EL (cell line): ENCODE data around the gene MROH8.
"Not testable (repeated sequence)": the region's sequence is repeated elsewhere in the genome, so short reads cannot be mapped to it uniquely, and the experiment has no call there.

Experiments
- DNase-seq: peaks from one replicate; pipeline ENCODE4 v3.0.0-alpha.2; 2016

The MROH8 gene

GRCh38 chr20:37077009-37077408, 102.3 kb downstream of the MROH8 start:
- no peak for DNase-seq

- peak; percentile 13 for DNase-seq
Observed at GRCh38 chr20:37075932-37076685, 103.2 kb downstream of the MROH8 start.

DNA sequence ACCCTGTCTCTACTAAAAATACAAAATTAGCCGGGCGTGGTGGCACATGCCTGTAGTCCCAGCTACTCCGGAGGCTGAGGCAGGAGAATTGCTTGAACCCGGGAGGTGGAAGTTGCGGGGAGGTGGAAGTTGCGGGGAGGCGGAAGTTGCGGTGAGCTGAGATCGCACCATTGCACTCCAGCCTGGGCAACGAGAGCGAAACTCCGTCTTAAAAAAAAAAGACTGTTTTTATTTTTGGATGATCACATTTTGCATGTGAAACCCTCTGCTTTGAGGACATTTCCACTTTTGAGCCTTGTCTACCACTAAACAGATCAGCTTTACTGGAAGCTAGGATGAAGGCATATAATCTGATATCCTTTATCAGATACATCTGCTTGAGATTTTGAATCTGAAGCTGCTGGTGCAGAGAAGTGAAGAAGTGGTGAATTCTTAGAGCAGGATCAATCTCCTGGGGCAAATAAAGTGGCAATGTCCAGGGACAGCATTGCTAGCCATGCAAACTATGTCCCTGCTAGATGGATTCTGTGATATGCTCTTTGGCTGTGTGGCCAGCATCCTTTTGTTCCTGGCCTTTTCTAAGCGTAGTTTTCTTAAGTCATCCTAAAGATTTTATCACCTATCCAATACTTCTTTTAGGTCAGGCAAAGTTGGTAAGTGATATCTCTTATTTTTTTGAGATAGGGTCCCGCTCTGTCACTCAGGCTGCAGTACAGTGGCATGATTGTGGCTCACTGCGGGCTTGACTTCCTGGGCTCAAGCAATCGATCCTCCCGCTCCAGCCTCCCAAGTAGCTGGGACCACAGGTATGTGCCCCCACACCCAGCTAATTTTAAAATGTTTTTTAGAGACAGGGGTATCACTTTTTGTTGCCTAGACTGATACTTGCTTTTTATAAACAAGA, 106.8 kb downstream of the MROH8 start:
- DNase-seq = no peak

GRCh38 chr20:37071481-37071911, 107.9 kb downstream of the MROH8 start:
- peak; percentile 91 for DNase-seq

DNA sequence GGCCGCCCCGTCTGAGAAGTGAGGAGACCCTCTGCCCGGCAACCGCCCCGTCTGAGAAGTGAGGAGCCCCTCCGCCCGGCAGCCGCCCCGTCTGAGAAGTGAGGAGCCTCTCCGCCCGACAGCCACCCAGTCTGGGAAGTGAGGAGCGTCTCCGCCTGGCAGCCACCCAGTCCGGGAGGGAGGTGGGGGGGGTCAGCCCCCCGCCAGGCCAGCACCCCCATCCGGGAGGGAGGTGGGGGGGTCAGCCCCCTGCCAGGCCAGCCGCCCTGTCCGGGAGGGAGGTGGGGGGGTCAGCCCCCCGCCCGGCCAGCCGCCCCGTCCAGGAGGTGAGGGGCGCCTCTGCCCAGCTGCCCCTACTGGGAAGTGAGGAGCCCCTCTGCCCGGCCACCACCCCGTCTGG, 109.8 kb downstream of the MROH8 start:
- DNase-seq = not testable (repeated sequence)

GRCh38 chr20:37066168-37066567, 113.2 kb downstream of the MROH8 start:
- DNase-seq = no peak

DNA sequence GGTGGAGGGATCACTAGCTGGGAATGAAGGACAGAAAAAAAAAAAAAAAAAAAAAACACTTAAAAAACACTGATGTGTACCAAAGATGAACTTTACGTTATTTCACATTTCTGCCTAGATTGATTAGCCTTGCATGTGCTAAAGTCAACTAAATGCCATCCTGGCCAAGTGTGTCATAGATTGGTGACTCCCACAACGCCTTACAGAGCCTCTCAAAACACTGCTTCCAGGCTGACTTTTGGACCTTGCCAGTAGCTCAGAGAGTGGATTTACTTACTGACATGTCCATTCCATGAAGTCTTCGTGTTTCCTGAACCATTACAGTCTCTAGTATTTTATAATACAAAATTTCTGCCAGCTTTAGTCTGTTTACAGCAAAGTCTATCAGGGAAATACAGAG, 124.1 kb downstream of the MROH8 start:
- no peak for DNase-seq

- DNase-seq = no peak
Observed at GRCh38 chr20:37053230-37053950, 126.0 kb downstream of the MROH8 start.
